Measurements from ENCODE around the gene SPARC. TPM values are rescaled to one million over a fixed set of nuclear protein-coding genes. Genes with fewer than 3 reads are reported as not detected.

The SPARC gene
- total and polyA plus RNA-seq, 2 donors = 152 to 183 TPM

GRCh38 chr5:151646334-151646733, 40.4 kb downstream of the SPARC start:
- Histone ChIP-seq H3K4me1 (ENCODE audit: control insufficient read depth in 2 of 2, insufficient read depth in 2 of 2, low read length in 2 of 2) (no peaks in the 10 kb centered on the region), H3K9me3 (ENCODE audit: control insufficient read depth in 2 of 2, insufficient read depth in 1 of 2, low read length in 1 of 2) (no peaks in the 10 kb centered on the region), H3K27ac (ENCODE audit: low read depth in 1 of 2, low read length in 1 of 2) (no peak overlapping the region), H3K36me3 (ENCODE audit: control insufficient read depth in 2 of 2, insufficient read depth in 2 of 2, low read length in 1 of 2) (no peaks in the 10 kb centered on the region), H3K4me3 (ENCODE audit: low read length in 2 of 2) (no peak overlapping the region), H3K27me3 (ENCODE audit: control insufficient read depth in 2 of 2, insufficient read depth in 1 of 2, low read length in 1 of 2) (no peaks in the 10 kb centered on the region)
- DNase-seq (ENCODE audit: low read depth in 6 of 9, low spot score in 9 of 9) = no peak
- 89% methylated on average over 5 of the region's 5 CpGs for WGBS

DNA sequence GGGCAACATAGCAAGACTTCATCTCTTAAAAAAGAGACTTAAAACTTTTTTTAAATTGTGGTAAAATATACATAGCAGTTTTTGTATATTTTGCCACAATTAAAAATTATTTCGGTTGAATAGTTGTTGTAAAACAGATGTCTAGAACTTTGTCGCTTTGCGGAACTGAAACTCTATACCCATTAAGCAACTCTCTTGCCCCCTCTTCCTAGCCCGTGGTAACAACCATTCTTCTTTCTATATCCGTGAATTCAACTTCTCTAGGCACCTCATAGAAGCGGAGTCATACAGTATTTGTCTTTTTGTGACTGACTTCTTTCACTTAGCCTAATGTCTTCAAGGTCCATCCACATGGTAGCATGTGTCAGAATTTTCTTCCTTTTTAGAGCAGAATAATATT, 43.3 kb downstream of the SPARC start:
- no peaks in the 10 kb centered on the region for H3K36me3 ChIP-seq (ENCODE audit: control insufficient read depth in 2 of 2, insufficient read depth in 2 of 2, low read length in 1 of 2)
- H3K9me3 ChIP-seq (ENCODE audit: control insufficient read depth in 2 of 2, insufficient read depth in 1 of 2, low read length in 1 of 2) = no peaks in the 10 kb centered on the region
- DNase-seq (ENCODE audit: low read depth in 6 of 9, low spot score in 9 of 9) = no peak
- H3K27ac ChIP-seq (ENCODE audit: low read depth in 1 of 2, low read length in 1 of 2) = no peak overlapping the region
- no peaks in the 10 kb centered on the region for H3K4me1 ChIP-seq (ENCODE audit: control insufficient read depth in 2 of 2, insufficient read depth in 2 of 2, low read length in 2 of 2)
- WGBS = 95% methylated on average over 6 of the region's 6 CpGs
- H3K27me3 ChIP-seq (ENCODE audit: control insufficient read depth in 2 of 2, insufficient read depth in 1 of 2, low read length in 1 of 2) = no peaks in the 10 kb centered on the region
- H3K4me3 ChIP-seq (ENCODE audit: low read length in 2 of 2) = no peak overlapping the region

GRCh38 chr5:151642472-151643140, 44.1 kb downstream of the SPARC start:
- Histone ChIP-seq H3K36me3 (ENCODE audit: control insufficient read depth in 2 of 2, insufficient read depth in 2 of 2, low read length in 1 of 2) (no peaks in the 10 kb centered on the region), H3K9me3 (ENCODE audit: control insufficient read depth in 2 of 2, insufficient read depth in 1 of 2, low read length in 1 of 2) (no peaks in the 10 kb centered on the region), H3K27ac (ENCODE audit: low read depth in 1 of 2, low read length in 1 of 2) (no peak overlapping the region), H3K4me1 (ENCODE audit: control insufficient read depth in 2 of 2, insufficient read depth in 2 of 2, low read length in 2 of 2) (no peaks in the 10 kb centered on the region), H3K27me3 (ENCODE audit: control insufficient read depth in 2 of 2, insufficient read depth in 1 of 2, low read length in 1 of 2) (no peaks in the 10 kb centered on the region), H3K4me3 (ENCODE audit: low read length in 2 of 2) (no peak overlapping the region)
- WGBS = 93% methylated on average over 3 of the region's 3 CpGs
- no peak for DNase-seq (ENCODE audit: low read depth in 6 of 9, low spot score in 9 of 9)

GRCh38 chr5:151638619-151639018, 48.1 kb downstream of the SPARC start:
- Histone ChIP-seq H3K27ac (ENCODE audit: low read depth in 1 of 2, low read length in 1 of 2) (no peak overlapping the region), H3K4me3 (ENCODE audit: low read length in 2 of 2) (no peak overlapping the region), H3K9me3 (ENCODE audit: control insufficient read depth in 2 of 2, insufficient read depth in 1 of 2, low read length in 1 of 2) (no peaks in the 10 kb centered on the region), H3K36me3 (ENCODE audit: control insufficient read depth in 2 of 2, insufficient read depth in 2 of 2, low read length in 1 of 2) (no peaks in the 10 kb centered on the region), H3K4me1 (ENCODE audit: control insufficient read depth in 2 of 2, insufficient read depth in 2 of 2, low read length in 2 of 2) (no peaks in the 10 kb centered on the region), H3K27me3 (ENCODE audit: control insufficient read depth in 2 of 2, insufficient read depth in 1 of 2, low read length in 1 of 2) (peaks cover 0 to 4% of the 10 kb centered on the region in 2 donors)
- WGBS = 87% methylated on average over 4 of the region's 4 CpGs
- DNase-seq (ENCODE audit: low read depth in 6 of 9, low spot score in 9 of 9) = no peak

DNA sequence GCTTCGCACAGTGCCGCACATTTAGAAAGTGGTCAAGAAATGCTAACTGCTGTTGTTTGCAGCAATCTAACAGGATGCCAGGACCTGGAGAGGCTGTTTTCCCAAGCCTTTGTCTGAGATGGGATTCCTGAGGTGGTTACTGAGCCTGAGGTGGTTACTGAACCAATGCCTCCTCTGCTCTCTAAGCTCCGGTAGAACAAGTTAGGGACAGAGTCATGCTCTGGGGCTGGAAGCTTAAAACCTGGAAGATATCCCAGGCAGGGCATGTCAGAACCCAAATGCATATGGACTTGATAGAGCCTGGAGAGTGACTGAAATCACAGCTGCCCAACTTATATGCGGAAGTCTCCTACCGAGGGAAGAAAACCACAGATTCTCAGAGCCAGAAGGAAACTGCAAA, 49.0 kb downstream of the SPARC start:
- WGBS = 57% methylated on average over 5 of the region's 5 CpGs
- peak in 1 of 9 donors; percentile 15 for DNase-seq (ENCODE audit: low read depth in 6 of 9, low spot score in 9 of 9)

GRCh38 chr5:151633892-151634291, 52.8 kb downstream of the SPARC start:
- Histone ChIP-seq H3K9me3 (ENCODE audit: control insufficient read depth in 2 of 2, insufficient read depth in 1 of 2, low read length in 1 of 2) (no peaks in the 10 kb centered on the region), H3K4me1 (ENCODE audit: control insufficient read depth in 2 of 2, insufficient read depth in 2 of 2, low read length in 2 of 2) (no peaks in the 10 kb centered on the region), H3K4me3 (ENCODE audit: low read length in 2 of 2) (no peak overlapping the region), H3K36me3 (ENCODE audit: control insufficient read depth in 2 of 2, insufficient read depth in 2 of 2, low read length in 1 of 2) (no peaks in the 10 kb centered on the region), H3K27ac (ENCODE audit: low read depth in 1 of 2, low read length in 1 of 2) (no peak overlapping the region), H3K27me3 (ENCODE audit: control insufficient read depth in 2 of 2, insufficient read depth in 1 of 2, low read length in 1 of 2) (peaks cover 0 to 4% of the 10 kb centered on the region in 2 donors)
- WGBS = 95% methylated on average over 1 of the region's 1 CpG
- no peak for DNase-seq (ENCODE audit: low read depth in 6 of 9, low spot score in 9 of 9)

More for the DNA sequence above, 49.0 kb downstream of the SPARC start:
- Histone ChIP-seq H3K27me3 (ENCODE audit: control insufficient read depth in 2 of 2, insufficient read depth in 1 of 2, low read length in 1 of 2) (peaks cover 0 to 4% of the 10 kb centered on the region in 2 donors), H3K4me3 (ENCODE audit: low read length in 2 of 2) (no peak overlapping the region), H3K36me3 (ENCODE audit: control insufficient read depth in 2 of 2, insufficient read depth in 2 of 2, low read length in 1 of 2) (no peaks in the 10 kb centered on the region), H3K9me3 (ENCODE audit: control insufficient read depth in 2 of 2, insufficient read depth in 1 of 2, low read length in 1 of 2) (no peaks in the 10 kb centered on the region), H3K4me1 (ENCODE audit: control insufficient read depth in 2 of 2, insufficient read depth in 2 of 2, low read length in 2 of 2) (no peaks in the 10 kb centered on the region), H3K27ac (ENCODE audit: low read depth in 1 of 2, low read length in 1 of 2) (no peak overlapping the region)

DNA sequence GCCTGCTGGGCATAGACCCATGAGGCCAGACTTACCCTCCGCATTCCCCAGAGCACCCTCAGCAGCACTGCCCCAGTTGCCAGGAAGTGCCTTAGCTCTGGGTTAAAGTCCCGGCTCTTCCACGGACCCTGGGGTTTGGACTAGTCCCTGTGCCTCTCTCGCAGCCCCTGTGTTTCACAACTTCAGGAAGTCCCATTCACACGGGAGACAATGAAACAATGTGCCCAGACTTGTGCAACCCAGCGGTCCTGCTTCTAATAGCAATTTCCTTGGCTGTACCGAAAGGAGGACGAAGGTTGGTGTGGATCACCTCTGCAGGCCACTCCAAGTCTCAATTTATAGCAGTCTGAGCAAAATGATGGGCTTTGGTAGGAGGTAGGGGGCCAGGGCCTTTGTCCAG, 53.8 kb downstream of the SPARC start:
- H3K27ac ChIP-seq (ENCODE audit: low read depth in 1 of 2, low read length in 1 of 2) = no peak overlapping the region
- WGBS = 95% methylated on average over 8 of the region's 8 CpGs
- H3K4me3 ChIP-seq (ENCODE audit: low read length in 2 of 2) = no peak overlapping the region

GRCh38 chr5:151632524-151632923, 54.2 kb downstream of the SPARC start:
- H3K27ac ChIP-seq (ENCODE audit: low read depth in 1 of 2, low read length in 1 of 2) = no peak overlapping the region
- H3K9me3 ChIP-seq (ENCODE audit: control insufficient read depth in 2 of 2, insufficient read depth in 1 of 2, low read length in 1 of 2) = no peaks in the 10 kb centered on the region
- H3K4me1 ChIP-seq (ENCODE audit: control insufficient read depth in 2 of 2, insufficient read depth in 2 of 2, low read length in 2 of 2) = no peaks in the 10 kb centered on the region
- DNase-seq (ENCODE audit: low read depth in 6 of 9, low spot score in 9 of 9) = no peak
- WGBS = 88% methylated on average over 15 of the region's 15 CpGs
- peaks cover 0 to 4% of the 10 kb centered on the region in 2 donors for H3K27me3 ChIP-seq (ENCODE audit: control insufficient read depth in 2 of 2, insufficient read depth in 1 of 2, low read length in 1 of 2)
- H3K4me3 ChIP-seq (ENCODE audit: low read length in 2 of 2) = no peak overlapping the region
- no peaks in the 10 kb centered on the region for H3K36me3 ChIP-seq (ENCODE audit: control insufficient read depth in 2 of 2, insufficient read depth in 2 of 2, low read length in 1 of 2)

More for the DNA sequence above, 53.8 kb downstream of the SPARC start:
- H3K9me3 ChIP-seq (ENCODE audit: control insufficient read depth in 2 of 2, insufficient read depth in 1 of 2, low read length in 1 of 2) = no peaks in the 10 kb centered on the region
- peaks cover 0 to 4% of the 10 kb centered on the region in 2 donors for H3K27me3 ChIP-seq (ENCODE audit: control insufficient read depth in 2 of 2, insufficient read depth in 1 of 2, low read length in 1 of 2)
- no peaks in the 10 kb centered on the region for H3K4me1 ChIP-seq (ENCODE audit: control insufficient read depth in 2 of 2, insufficient read depth in 2 of 2, low read length in 2 of 2)
- no peaks in the 10 kb centered on the region for H3K36me3 ChIP-seq (ENCODE audit: control insufficient read depth in 2 of 2, insufficient read depth in 2 of 2, low read length in 1 of 2)
- DNase-seq (ENCODE audit: low read depth in 6 of 9, low spot score in 9 of 9) = no peak

DNA sequence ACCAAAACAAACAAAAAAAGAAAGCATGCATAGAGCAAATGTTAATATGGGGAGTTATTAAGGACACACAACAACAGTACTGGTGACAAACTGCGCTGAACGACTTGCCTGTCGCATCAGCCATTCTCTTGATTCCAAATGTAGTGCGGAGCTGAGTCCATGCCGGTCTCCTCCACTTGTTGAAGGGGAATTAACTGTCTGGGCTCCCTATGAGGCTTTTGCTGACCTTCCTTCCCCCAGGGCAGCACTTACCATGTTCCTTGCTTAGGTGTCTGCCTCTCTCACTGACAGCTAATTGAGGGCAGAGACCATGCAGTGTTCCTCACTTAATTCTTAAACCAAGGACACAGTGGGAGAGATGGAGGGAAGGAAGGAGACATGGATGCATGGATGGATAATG, 54.8 kb downstream of the SPARC start:
- Histone ChIP-seq H3K4me1 (ENCODE audit: control insufficient read depth in 2 of 2, insufficient read depth in 2 of 2, low read length in 2 of 2) (no peaks in the 10 kb centered on the region), H3K36me3 (ENCODE audit: control insufficient read depth in 2 of 2, insufficient read depth in 2 of 2, low read length in 1 of 2) (no peaks in the 10 kb centered on the region), H3K27me3 (ENCODE audit: control insufficient read depth in 2 of 2, insufficient read depth in 1 of 2, low read length in 1 of 2) (peaks cover 0 to 4% of the 10 kb centered on the region in 2 donors), H3K4me3 (ENCODE audit: low read length in 2 of 2) (no peak overlapping the region), H3K9me3 (ENCODE audit: control insufficient read depth in 2 of 2, insufficient read depth in 1 of 2, low read length in 1 of 2) (no peaks in the 10 kb centered on the region), H3K27ac (ENCODE audit: low read depth in 1 of 2, low read length in 1 of 2) (no peak overlapping the region)
- 98% methylated on average over 5 of the region's 5 CpGs for WGBS
- DNase-seq (ENCODE audit: low read depth in 6 of 9, low spot score in 9 of 9) = no peak

Data from thymus (tissue), 11 donors.